Fibroblast of mammary gland (primary cell): Measurements from ENCODE around the gene OR2AT4.

Experiments
- DNase-seq: peaks from one replicate; pipeline ENCODE4 v3.0.0-alpha.2; 2010; ENCODE audit warnings: low read depth
- H3K4me3 ChIP-seq: 2 replicates; pipeline ENCODE4 v1.5.1; 2011; ENCODE audit warnings: low read depth, mild to moderate bottlenecking, low read length, moderate library complexity; ENCODE audit not compliant: control insufficient read depth
- CTCF ChIP-seq: conservative IDR thresholded peaks from 2 replicates; pipeline ENCODE4 v1.5.1; 2011; ENCODE audit warnings: low read depth, low read length, inconsistent platforms; ENCODE audit not compliant: control insufficient read depth, insufficient read depth

OR2AT4 gene

DNA sequence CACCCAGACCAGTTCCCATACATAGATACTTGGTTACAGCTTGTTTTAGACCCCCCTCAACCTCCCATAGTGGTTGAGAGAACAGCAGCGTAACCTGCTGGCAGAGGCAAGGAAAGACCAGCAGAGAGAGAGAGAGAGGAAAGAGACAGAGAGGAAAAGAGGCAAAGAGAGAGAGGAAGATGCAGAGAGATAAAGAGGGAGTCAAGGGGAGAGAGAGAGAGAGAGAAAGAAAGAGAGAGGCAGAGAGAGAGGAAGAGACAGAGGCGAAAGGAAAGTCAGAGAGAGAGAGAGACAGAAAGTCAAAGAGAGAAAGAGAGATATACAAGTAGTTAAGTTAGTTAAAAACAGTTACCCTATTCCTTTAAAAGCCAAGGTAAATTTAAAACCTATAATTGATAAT, 55.4 kb downstream of the OR2AT4 start:
- no peak overlapping the region for H3K4me3 ChIP-seq
- DNase-seq: no peak
- TF ChIP-seq CTCF: no peak

- H3K4me3 ChIP-seq: no peak overlapping the region
- TF ChIP-seq CTCF: no peak
- no peak for DNase-seq
Measured at GRCh38 chr11:75040167-75040770, 56.4 kb downstream of the OR2AT4 start.

DNA sequence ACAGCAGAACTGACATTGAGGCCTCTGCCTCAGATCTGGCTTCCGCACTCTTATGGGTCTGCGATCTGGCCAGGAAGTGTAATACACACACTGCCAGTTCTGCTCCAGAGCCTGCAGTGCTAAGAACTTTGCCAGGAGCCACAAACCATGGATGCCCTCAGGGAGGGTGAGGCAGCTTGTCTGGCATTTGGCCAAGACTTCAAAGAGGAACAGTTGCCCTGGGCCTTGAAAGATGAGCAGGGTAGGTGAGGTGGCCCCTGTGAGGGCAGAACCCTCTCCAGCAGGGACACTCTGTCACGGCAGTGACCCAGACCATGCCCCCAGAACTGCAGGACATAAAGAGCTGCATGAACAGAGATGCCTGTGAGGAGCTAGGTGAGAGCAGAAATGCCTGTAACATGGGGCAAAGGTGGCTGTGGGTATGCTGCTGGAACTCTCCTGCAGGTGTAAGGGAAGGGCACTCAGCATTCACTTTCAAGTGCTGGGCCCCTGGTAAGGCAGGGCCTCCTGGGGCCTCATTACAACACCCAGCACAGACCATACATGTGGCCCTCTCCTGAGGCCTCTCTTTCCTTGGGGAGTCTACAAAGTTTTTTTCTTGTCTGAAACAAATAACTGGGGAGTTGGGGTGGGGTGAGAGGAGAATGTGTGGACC, 60.6 kb downstream of the OR2AT4 start:
- no peak for TF ChIP-seq CTCF
- no peak for DNase-seq
- H3K4me3 ChIP-seq: no peak overlapping the region

- no peak for TF ChIP-seq CTCF
- no peak overlapping the region for H3K4me3 ChIP-seq
- DNase-seq: no peak
Measured at GRCh38 chr11:75035256-75035655, 61.4 kb downstream of the OR2AT4 start.

DNA sequence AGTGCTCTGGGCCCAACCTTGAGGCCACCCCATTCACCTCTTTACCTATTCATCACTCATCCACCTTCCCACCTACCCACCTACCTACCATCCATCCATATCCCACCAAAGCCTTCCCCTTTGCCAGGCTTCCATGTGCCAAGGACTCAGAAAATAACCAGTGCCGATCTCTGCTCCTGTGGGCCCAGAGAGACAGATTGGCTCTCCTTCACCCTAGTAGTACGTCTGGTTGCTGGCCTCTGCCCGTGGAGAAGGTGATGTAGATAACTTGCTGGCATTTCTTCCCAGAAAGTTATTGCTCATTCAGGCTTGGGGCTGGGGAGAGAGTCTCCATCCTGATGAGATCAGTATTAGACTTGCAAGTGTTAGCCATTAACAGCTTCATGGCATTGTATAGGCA, 62.8 kb downstream of the OR2AT4 start:
- no peak for TF ChIP-seq CTCF
- DNase-seq: no peak
- H3K4me3 ChIP-seq: no peak overlapping the region

DNA sequence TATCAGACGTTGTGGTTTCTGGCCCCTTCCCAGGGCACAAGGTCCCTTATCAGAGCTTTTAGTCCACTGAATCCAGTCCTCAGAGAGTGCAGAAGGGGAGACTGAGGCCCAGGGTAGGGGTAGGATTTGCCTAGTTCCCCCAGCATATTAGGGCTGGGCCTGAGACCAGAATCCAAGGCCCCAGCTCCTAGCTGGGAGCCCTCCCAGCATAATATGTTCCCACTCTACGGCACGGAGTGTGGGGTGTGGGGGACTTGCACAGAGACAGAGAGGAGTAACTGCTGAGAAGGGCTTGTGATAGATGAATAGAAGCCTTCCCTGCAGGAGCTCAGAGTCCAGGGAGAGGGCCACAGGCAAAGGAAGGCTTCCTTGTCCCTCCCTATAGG, 64.1 kb downstream of the OR2AT4 start:
- TF ChIP-seq CTCF: no peak
- H3K4me3 ChIP-seq: no peak overlapping the region
- DNase-seq: no peak
